HT-29 (cell line): Measurements from ENCODE around the gene ATP2B1. TPM values are rescaled to one million over a fixed set of nuclear protein-coding genes. Genes with fewer than 3 reads are reported as not detected.
A peak's percentile ranks its signal among the peaks of the same experiment; 100 is the strongest.
"Not testable (repeated sequence)": the region's sequence is repeated elsewhere in the genome, so short reads cannot be mapped to it uniquely, and the experiment has no call there.

Experiments
- DNase-seq: peaks from one replicate; pipeline ENCODE4 v3.0.0-alpha.2; 2015; ENCODE audit warnings: low spot score
- total RNA-seq: library from RNA; depleted of rRNA; stranded (reverse); fragments of >200 nt; shearing (Covaris generic); gene quantifications from 2 replicates; pipeline ENCODE4 v1.2.3, GENCODE V29; 2014; rRNA removed

ATP2B1 gene
- total RNA-seq, result 19.1 and 29.3 TPM in 2 replicates

DNA sequence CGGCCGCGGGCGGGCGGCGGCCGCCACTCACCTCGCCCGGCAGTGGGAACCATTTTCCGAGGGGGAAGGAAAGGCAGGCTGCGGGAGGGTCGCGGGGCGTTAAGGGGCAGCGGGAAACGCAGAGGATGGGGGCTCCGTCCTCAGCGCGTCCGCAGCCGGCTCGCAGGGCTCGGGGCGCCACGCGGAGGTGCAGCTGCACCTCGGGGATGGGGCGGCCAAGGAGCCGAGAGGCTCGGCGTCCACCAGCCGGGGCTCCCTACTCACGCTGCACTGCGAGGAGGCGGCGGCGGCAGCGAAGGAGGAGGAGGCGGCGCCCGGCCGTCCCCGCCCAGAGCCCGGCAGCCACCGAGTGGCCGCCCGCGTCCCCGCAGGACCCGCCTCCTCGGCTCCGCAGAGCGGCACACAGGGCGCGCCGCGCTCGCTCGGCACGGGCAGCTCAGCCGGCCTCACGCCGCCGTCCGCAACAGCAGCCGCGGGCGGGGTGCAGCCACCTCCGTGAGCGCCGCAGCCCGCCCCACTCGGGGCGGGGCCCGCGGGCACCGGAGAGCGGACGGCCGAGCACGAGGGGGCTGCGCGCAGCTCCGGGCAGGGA, at the start of gene ATP2B1:
Gene ATP2B1 (minus strand): TSS at position 274 of the 592 bp plus-strand sequence. CDS start 52,952 bp downstream, outside the sequence.
- DNase-seq, result peak; percentile 86

- not testable (repeated sequence) for DNase-seq
Measured at GRCh38 chr12:89757987-89758386, 49.3 kb upstream of the ATP2B1 start.

GRCh38 chr12:89756585-89757398, 48.2 kb upstream of the ATP2B1 start:
- peak; percentile 55 for DNase-seq

DNA sequence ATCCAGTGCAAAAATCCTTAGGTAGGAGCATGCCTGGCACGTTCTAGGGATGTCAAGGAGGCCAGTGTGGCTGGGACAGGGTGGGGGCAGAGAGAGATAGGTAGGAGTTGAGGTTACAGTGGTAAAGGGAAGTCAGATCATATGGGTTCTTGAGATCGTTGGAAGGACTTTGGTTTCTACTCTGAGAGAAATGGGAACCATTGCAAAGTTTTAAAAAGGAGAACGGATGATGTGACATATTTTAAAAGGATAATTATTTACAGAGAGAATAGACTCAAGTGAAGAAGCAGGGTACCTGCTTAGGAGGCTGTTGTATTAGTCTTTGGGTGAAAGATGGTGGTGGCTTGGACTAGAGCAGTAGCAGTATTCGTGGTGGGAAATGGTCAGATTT, 47.6 kb upstream of the ATP2B1 start:
- DNase-seq, result no peak

GRCh38 chr12:89753997-89754396, 45.4 kb upstream of the ATP2B1 start:
- no peak for DNase-seq

DNA sequence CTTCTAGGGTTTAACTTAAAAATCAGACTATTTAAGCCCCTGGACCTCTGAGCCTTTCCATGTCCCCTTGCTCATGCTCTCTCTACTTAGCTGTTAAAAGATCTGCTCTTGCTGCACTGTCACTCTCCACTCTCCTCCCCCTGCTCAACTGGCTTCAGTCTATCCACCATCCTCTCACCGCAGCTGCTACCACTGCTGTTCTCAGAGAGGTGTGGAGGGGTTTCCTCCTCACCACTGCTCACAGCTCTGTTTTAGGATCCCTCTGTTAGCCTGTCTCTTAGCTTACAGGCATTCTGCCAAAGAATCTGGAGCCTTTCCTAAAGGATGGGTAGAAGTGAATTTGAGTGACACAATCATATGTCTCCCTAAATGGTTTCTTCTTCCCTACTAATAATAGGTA, 43.7 kb upstream of the ATP2B1 start:
- DNase-seq, result no peak

GRCh38 chr12:89750389-89751351, 42.0 kb upstream of the ATP2B1 start:
- no peak for DNase-seq

DNA sequence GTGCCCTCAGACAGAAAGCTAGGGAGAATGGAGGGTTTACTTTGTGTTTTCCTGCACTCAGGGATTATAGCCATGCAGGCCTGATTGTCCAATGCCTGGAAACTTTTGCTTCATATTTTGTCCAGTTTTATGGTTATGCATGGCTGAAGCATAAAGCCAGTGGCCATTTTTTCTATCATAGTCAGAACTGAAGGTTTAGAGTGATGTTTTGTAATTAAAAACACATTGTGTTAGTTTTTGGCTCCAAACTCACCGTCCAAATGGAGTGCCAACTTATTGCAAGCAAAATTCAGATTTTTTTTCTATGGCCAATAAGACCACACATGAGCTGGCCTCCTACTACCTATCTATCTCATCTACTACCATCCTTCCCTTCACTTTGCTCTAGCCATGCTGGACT, 40.2 kb upstream of the ATP2B1 start:
- no peak for DNase-seq

DNA sequence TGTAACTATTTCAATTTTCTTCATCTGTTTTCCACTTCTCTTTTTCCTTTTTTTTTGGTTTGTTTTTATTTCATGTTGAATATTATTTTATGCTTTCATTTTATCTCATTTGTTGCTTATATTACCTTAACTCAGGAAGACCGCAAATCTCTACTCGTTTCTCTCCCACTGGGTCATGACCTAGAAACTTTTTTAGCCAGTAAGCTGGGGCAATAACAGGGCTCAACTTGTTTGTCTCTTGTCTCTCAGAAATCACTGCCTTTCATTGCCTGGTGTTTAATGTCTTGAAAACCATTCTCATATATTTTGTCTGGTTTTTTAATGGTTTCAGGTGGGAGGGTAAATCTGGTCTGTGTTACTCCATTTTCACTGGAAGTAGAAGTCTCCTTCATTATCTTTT, 36.6 kb upstream of the ATP2B1 start:
- DNase-seq, result no peak

GRCh38 chr12:89742337-89743022, 33.8 kb upstream of the ATP2B1 start:
- DNase-seq, result no peak

- no peak for DNase-seq
Measured at GRCh38 chr12:89740943-89741342, 32.3 kb upstream of the ATP2B1 start.

GRCh38 chr12:89736995-89737394, 28.4 kb upstream of the ATP2B1 start:
- DNase-seq, result no peak

GRCh38 chr12:89733579-89734201, 25.1 kb upstream of the ATP2B1 start:
- DNase-seq, result no peak

GRCh38 chr12:89732522-89732921, 23.9 kb upstream of the ATP2B1 start:
- no peak for DNase-seq

DNA sequence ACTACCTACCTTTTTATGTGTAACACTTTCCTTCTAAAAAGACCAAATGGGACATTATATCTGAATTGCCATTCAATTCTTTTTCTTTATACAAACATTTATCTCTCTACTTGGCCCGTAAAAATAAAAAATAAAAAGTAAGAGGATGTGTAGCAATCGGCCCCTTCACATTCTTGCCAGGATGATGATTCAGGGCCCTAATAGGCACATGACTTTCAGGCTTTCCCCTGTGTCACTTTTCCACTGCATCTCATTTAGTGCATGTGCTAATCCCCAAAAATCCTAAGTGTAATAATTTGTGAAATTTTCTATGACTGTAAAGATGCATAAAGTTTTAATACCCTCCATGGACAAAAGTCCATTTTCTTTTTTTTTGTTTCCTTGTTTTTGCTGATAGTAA, 23.0 kb upstream of the ATP2B1 start:
- no peak for DNase-seq

GRCh38 chr12:89731089-89731488, 22.5 kb upstream of the ATP2B1 start:
- no peak for DNase-seq

- no peak for DNase-seq
Measured at GRCh38 chr12:89729946-89730459, 21.4 kb upstream of the ATP2B1 start.

DNA sequence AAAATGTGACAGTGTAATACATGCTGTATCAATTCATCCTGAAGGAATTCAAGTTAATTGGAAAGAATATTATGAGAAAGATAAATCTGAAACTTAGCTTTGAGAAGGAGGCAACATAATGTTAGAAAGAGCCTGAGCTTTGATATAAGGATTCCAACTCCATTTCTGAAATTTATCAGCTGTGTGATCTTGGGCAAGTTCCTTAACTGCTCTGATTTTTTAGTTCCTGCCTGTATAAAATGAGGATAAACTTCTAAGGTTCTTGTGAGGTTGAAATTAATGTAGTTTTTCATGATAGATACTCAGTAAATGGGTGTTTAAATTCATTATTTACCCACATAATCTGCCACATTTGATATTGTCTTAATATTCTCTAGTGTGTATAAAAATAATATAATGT, 14.6 kb upstream of the ATP2B1 start:
- no peak for DNase-seq

DNA sequence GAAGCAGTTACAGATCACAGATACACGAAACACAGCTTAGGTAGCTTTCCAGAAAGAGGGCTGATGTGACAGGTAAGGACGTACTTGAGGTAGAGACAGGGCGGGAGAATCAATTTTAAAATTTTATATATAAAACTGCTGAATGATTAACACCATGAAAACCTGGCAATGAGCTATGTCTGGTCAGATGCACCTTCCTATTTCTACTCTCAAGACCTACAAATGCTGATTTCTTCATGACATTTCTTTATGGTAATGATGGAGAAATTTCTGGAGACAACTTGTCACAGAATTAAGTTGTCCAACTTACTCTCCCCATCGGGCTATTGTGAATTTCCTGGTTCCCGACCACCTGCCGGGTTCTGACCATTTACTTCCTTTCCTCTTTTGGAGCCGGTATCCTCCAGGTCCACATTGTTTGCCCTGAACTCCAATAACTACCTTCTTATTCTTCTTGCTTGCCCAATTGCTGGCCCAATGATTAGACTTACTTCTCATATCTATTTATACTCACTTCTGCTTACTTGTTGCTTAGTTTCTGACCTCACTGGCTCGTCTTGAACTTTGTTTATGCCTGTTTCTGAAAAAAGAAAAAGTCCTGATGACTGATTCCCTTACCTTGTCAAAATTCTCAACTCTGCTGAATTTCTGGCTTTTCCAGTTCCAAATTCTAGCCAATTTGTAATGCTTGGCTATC, 12.8 kb upstream of the ATP2B1 start:
- DNase-seq, result no peak
